ENCODE measurements around the gene DNAJC30.
A peak's percentile ranks its signal among the peaks of the same experiment; 100 is the strongest.
"Not testable (repeated sequence)": the region's sequence is repeated elsewhere in the genome, so short reads cannot be mapped to it uniquely, and the experiment has no call there.

The DNAJC30 gene

DNA sequence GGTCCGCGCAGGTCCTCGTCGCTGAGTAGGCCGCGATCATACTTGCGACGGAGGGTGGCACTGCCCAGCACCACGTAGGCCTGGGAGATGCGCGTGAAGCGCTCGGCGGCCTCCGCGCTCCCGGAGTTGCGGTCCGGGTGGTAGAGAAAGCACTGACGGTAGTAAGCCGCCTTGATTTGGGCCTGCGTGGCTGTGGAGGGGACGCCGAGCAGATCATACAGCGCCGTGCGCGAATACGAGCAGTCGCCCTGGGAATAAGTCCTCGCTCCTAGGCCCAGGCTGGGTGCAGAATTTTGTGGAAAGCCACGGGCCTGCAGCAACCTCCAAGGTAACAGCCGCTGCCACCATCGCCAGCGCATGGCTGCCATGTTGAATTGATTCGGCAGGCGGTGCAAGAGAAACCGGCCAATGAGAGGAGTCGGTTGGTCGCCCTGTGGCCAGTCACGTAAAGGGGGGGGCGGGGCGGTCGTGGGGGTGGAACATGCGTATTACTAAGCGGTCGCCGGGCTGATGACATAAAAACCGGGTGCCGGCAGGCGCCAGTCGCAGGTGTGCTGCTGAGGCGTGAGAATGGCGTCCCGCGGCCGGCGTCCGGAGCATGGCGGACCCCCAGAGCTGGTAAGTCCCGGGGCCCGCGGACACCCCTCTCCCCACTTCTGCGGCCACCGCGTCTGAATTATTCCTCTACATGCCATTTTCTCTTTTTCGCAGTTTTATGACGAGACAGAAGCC is at the start of gene DNAJC30, which contains the start of gene BUD23:
Gene DNAJC30 (minus strand): TSS at position 398 of the 732 bp plus-strand sequence. CDS start 30 bp downstream, at position 368.
Gene BUD23 (plus strand): TSS at position 542 of the 732 bp plus-strand sequence. CDS start 29 bp downstream, at position 571.
- peak; percentile 84 for DNase-seq (ENCODE audit: low read depth, low spot score)

DNA sequence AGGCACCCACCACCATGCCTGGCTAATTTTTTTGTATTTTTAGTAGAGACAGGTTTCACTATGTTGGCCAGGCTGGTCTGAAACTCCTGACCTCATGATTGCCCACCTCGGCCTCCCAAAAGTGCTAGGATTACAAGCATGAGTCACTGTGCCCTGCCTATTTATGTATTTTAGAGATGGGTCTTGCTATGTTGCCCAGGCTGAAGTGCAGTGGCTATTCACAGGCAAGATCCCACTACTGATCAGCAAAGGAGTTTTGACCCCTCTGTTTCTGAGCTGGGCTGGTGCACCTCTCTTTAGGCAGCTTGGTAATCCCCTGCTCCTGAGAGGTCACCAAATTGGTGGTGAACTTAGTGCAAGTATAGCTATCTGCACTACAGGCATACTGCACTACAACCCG is 49.1 kb upstream of the DNAJC30 start:
- DNase-seq (ENCODE audit: low read depth, low spot score): no peak

DNA sequence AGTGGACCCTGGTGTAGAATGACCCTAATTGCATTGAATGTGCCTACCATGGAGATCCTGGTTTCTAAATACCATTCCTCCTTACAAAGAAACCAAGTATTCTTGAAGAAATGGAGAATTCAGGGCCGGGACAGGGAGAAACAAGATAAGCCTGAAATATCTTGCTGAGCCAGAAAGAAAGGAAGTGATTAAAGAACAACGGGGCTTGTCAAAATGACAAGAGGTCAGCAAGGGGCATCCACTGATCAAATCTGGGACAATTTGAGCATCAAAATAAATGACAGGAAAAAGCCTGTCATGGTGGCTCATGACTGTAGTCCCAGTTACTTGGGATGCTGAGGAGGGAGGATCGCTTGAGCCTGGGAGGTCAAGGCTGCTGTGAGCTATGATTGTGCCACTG is 47.2 kb upstream of the DNAJC30 start:
- no peak for DNase-seq (ENCODE audit: low read depth, low spot score)

DNA sequence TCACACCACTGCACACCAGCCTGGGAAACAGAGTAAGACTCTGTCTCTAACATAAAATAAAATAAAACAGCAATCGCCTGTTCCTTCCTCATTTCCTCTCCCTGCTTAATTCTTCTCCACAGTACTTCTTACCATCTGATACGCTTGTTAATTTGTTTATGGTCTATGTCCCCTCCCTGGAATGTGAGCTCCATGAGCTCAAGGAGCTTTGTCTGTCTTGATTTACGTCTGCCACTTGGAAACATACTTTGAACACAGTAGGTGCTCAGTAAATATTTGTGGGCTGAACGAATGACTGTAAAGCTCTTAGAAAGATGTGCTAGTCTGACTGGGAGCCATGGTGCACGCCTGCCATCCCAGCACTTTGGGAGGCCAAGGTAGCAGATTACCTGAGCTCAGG is 45.3 kb upstream of the DNAJC30 start:
- no peak for DNase-seq (ENCODE audit: low read depth, low spot score)

DNA sequence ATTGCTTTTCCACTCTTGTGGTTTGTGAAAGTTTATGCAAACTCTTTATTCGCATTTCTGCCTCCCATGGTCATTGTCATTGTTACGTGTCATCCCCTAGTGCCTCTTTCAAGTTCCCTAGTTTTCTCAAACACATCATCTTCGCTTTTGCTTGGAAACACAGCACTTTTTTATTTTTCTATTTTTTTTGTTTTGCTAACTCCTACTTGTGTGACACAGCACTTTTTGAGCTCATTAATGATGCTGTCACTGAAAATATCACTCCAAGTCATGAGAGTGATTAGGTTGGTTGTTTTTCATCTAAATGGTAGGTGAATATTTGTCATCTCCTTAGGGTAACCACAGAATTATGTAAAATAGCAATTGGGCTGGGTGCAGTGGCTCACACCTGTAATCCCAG is 44.7 kb upstream of the DNAJC30 start:
- no peak for DNase-seq (ENCODE audit: low read depth, low spot score)

DNA sequence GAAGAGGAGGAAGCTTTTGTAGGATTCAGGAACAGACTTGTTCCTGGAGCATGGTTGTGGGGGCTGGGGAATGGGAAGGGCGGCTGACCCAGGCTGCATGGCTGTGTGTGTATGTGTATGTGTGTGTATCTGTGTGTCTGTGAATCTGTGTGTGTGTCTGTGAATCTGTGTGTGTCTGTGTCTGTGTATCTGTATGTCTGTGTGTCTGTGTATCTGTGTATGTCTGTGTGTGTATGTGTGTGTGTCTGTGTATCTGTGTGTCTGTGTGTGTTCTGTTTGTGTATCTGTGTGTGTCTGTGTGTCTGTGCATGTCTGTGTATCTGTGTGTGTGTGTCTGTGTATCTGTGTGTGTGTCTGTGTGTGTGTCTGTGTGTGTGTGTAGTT is 42.8 kb upstream of the DNAJC30 start:
- no peak for DNase-seq (ENCODE audit: low read depth, low spot score)

DNA sequence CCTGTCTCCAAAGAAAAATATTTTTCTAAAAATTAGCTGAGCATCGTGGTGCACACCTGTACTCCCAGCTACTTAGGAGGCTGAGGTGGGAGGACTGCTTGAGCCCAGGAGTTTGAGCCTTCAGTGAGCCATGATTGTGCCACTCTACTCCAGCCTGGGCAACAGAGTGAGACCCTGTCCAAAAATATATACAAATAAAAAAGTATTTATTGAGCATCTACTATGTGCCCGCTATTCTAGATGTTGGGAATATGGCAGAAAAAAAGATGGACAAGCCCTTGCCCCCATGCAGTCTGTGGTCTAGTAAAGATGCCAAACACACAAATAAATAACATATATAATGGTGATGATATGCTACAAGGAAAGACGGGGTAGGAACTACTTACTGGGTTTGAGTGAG is 40.6 kb upstream of the DNAJC30 start:
- no peak for DNase-seq (ENCODE audit: low read depth, low spot score)

DNA sequence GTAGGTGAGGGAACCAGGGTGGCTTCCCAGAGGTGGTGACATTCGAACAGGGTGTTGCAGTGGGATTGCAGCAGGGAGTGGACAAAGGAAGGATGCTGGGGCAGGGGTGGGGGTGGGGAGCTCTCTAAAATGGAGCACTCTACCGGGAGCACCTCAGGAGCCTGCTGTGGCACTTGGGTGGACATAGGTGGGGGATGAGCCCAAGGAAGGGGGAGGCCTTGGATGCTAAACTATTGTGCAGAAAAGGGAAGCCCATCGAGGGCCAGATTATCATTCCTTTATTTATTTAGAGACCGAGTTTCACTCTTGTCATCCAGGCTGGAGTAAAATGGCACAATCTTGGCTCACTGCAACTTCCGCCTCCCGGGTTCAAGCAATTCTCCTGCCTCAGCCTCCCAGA is 39.5 kb upstream of the DNAJC30 start:
- no peak for DNase-seq (ENCODE audit: low read depth, low spot score)

DNA sequence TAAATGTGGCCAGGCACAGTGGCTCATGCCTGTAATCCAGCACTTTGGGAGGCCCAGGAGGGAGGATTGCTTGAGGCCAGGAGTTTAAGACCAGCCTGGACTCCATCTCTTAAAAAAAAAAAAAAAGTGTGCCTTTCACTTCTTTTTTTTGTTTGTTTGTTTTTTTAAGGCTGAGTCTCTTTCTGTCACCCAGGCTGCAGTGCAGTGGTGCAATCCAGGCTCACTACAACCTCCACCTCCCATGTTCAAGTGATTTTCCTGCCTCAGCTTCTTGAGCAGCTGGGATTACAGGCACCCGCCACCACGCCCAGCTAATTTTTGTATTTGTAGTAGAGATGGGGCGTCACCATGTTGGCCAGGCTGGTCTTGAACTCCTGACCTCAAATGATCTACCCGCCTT is 38.9 kb upstream of the DNAJC30 start:
- not testable (repeated sequence) for DNase-seq (ENCODE audit: low read depth, low spot score)

DNA sequence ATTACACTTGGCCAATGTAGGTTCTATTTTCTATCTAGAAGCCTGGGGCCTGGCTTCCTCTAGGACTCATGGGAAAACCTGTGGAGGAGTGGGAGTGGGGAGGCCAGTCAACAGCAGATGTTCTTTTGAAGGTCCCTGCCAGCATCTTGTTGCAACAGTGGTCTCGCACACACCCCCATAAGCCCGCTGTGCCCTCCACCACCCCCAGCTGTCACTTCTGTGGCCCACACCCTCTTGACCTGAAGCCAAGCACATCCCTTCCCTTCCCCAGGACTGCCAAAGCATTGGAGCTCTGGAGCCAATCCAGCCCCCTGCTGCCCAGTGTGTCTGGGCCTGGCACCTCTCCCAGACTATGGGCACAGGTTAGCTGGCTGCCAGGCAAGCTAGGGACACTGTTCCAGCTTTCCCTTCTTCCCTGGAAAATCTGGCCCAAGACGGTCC is 38.1 kb upstream of the DNAJC30 start:
- no peak for DNase-seq (ENCODE audit: low read depth, low spot score)

DNA sequence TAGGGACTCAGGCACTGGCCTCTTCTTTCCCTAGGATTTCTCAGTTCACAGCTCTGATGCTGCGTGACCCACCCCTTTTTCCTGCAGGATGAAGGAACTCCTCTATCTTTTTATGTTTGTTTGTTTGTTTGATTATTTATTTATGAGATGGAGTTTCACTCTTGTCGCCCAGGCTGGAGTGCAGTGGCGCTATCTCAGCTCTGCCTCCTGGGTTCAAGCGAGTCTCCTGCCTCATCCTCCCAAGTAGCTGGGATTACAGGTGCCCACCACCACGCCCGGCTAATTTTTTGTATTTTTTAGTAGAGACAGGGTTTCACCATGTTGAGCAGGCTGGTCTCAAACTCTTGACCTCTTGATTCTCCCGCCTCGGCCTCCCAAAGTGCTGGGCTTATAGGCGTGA is 37.2 kb upstream of the DNAJC30 start:
- not testable (repeated sequence) for DNase-seq (ENCODE audit: low read depth, low spot score)

DNA sequence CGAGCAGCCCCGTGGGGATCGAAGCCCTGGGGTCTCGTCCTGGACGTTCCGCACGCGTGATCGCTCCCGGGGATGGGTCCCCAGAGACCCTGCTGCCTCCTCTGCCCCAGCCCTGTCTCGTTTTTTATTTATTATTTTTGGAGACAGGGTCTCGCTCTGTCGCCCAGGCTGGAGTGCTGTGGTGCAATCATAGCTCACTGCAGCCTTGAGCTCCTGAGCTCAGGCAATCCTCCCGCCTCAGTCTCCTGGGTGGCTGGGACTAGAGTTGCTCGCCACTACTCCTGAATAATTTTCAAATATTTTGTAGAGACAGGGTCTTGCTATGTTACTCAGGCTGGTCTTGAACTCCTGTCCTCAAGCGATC is 36.5 kb upstream of the DNAJC30 start:
- DNase-seq (ENCODE audit: low read depth, low spot score): no peak

DNA sequence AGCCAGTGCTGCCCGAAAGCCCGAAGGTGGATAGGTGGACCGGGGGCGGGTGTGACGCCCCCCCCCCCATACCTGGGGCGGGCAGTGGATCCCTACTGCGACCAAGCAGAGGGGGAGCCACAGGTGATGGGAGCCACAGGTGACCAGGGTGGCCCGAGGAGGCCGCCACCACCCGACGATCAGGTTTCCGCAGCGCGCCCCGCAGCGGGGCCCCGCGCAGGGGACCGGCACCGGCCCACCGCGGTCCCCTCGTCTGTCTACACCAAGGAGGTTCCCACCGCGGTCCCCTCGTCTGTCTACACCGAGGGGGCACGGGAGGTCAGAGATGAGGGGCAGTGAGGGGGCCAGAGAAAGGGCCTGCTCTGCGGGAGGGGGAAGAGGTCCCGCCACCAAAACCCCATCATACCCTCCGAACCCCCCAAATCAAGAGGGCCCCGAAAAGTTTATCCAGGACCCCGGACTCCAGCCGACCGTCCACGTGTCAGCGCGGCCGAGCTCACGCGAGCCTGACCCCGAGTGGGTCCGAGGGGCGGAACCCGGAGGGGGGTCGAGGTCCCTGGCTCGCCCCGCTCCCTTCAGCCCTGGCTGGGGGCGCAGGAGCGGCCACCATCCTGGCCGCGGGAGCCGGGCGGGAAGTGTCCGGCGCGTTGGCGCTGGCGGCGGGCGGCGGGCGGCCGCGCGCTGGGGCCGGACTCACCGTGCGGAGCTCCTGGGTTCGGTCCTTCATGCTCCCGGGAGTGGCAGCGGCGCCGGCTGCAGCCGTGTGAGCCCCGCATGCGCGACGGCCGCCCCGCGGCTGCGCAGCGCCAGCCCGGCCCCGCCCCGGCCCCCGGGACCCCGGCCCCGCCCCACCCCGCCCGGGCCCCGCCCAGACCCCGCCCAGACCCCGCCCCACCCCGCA is 35.9 kb upstream of the DNAJC30 start, which contains the start of gene STX1A:
Gene STX1A (minus strand): TSS at position 765 of the 901 bp plus-strand sequence. CDS start 38 bp downstream, at position 727.
- no peak for DNase-seq (ENCODE audit: low read depth, low spot score)

DNA sequence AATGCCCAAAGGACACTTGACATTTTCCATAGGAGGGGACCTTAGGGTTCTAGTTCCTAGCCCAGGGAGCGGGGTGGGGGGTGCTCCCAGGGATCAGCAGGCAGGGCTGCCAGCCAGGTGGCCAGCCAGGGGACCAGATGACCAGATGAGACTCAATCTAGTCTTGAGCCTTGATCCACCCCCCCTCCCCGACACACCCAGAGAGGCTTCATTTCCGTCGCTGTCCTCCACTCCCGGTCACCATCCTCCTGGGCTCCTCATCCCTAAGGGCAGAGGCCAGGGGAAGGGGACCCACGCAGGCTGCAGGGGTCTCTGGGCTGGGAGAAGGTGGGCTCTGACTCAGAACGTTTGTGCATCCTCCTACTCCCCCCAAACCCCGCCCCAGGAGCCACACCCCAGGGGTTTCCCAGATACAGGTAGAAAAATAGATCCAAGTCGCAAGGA is 35.2 kb upstream of the DNAJC30 start:
- no peak for DNase-seq (ENCODE audit: low read depth, low spot score)

DNA sequence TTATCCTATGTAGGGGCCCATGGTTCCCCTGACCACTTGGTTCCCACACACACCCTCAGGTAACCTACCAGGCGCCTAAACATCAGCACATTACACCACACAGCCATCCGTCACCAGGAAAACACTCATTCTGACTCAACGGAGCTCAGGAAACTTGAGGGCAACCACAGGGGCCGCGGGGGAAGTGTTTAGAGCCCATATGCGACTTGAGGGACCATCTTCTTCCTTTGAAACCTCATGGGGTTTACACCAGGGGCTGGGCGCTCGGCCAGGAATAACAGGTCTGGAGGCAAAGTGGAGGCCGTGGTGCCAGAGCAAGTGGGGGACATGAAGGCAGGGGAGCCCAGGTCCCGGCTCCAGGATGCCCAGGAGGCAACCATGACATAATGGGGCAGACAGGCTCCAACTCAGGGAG is 34.7 kb upstream of the DNAJC30 start:
- no peak for DNase-seq (ENCODE audit: low read depth, low spot score)

DNA sequence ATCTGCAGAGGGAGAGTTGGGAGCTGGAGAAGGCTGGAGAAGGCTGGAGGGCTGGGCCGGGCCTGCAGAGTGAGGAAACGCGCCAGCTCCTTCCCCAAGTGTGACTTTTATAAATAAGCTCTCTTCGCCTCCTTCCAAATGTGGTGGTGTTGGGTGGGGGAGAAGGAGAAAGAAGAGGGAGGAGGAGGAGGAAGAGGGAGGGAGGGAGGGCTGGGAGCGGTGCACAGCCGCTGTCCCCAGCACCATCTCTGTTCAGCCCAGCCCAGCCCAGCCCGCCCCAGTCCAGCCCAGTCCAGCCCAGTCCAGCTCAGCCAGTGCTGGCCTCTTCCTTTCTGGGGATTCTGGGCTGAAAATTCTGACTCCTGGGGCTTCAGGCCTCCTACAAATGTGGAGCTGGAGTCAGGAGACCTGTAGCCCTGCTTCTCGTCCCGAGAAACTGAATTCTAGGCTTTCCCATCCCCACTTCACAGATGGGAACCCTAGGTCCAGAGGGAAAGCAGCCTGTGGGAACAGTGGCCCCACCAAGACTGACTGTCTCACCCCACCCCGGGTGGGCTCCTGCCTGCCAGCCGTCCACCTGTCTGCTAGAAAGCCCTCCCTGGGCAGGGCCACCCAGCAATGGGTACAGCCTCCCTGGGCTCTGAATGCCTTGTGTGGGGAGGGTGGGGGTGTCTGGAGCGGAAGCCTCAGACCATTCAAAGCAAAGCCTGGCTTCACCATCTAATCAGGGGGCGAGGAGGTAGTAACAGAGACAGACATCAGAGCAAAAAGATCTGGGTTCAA is 34.0 kb upstream of the DNAJC30 start:
- no peak for DNase-seq (ENCODE audit: low read depth, low spot score)

DNA sequence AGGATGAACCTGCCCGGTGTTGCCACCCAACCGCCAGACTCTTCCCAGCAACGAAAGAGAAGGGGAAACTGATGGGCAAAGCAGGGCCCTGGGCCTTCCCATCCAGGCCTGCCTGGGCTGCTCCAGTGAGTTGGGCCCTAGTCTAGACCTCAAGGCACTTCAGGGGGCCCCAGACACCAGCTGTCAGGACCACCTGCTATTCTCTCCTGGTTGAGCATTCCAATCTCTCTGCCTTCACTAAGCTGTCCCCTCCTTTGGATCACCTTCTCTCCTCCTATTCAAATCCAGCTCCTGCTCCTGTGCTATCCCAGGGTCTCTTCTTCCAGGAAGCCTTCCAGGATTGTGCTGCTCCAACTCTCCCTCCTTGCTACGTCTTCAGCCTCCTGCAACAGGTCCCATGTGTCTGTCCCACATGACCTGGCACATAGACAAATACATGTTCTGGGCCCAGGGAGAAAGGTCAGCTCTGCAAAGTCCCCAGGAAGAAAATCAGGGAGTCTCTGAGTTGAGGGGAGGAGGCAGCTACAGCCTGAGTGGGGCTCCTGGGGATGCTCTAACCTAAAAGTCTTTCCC is 33.2 kb upstream of the DNAJC30 start:
- DNase-seq (ENCODE audit: low read depth, low spot score): no peak

DNA sequence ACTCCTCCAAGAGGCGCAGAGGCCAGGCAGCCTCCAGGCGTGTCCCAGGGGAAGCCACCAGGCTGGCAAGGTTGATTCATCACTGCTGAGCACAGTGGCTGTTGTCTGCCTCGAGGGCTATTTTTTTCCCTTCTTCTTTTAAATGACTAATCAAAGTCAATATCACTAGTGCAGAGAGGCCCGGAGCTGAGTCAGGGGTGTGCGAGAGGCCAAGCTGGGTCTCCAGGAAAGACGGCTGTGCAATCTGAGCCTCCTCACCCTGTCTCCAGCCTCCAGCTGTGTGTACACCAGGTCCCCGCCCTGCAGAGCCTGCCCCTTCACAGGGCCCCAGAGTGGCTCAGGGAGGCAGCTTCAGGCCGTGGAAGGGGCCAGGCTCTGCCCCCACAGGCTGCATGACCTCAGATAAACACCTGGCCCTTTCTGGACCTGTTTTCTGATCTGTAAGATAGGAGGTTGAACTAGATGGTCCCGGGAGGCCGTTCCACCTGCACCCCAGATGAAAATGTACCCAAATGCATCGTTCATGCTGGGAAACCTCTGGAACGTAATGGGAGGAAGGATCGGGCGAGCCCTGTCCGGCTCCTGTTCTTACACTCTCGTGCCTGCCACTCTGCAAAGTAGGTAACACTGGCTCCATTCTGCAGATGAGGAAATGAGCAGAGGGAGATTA is 32.5 kb upstream of the DNAJC30 start:
- DNase-seq (ENCODE audit: low read depth, low spot score): no peak

DNA sequence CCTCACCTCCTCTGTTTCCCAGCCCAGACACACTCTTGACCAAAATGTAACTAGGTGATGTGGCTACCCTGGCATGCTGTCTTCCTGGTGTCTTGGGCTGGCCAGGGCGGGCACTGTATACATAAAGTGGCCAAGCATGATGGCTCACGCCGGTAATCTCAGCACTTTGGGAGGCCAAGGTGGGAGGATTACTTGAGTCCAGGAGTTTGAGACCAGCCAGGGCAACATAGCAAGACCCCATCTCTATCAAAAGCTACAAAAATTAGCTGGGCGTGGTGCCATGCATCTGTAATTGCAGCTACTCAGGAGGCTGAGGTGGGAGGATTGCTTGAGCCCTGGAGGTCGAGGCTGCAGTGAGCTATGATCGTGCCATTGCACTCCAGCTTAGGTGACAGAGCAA is 30.1 kb upstream of the DNAJC30 start:
- DNase-seq (ENCODE audit: low read depth, low spot score): not testable (repeated sequence)

DNA sequence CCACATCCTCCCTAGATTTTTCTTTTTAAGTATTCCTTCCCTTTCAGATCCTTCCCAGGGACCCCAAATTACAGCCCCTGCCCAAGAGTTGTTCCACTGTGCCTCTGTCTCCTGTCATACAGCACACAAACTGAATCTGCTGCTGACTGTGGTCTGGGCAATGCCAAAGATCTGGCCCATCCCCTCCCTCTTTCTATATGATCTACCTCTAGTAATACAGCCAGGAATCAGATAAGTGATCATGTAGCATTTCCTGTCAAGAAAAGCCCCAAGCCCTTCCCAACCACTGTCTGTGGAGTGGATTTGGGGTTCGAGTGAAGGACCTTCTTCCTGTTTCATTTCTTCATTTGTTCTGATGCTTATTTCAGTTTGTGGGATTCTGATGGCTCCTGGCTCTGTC is 29.5 kb upstream of the DNAJC30 start:
- DNase-seq (ENCODE audit: low read depth, low spot score): no peak

All from iPS DF 19.7 (cell line).